GM19372 (cell line): Measurements from ENCODE around the gene PABPC3.

Experiments
- ATAC-seq: cut with Tn5 transposase; IDR thresholded peaks from one replicate; pipeline ENCODE4 v1.9.1; 2021; ENCODE audit warnings: mild to moderate bottlenecking, low read depth, moderate library complexity; ENCODE audit not compliant: unreplicated experiment

Gene PABPC3

GRCh38 chr13:25110956-25111584, 15.1 kb downstream of the PABPC3 start:
- ATAC-seq: no peak

GRCh38 chr13:25111585-25111956, 15.6 kb downstream of the PABPC3 start:
- no peak for ATAC-seq

GRCh38 chr13:25112695-25113255, 16.8 kb downstream of the PABPC3 start:
- no peak for ATAC-seq

GRCh38 chr13:25114220-25114619, 18.3 kb downstream of the PABPC3 start:
- peak; percentile 77 for ATAC-seq

GRCh38 chr13:25116044-25116443, 20.1 kb downstream of the PABPC3 start:
- ATAC-seq: no peak

GRCh38 chr13:25117312-25117711, 21.4 kb downstream of the PABPC3 start:
- ATAC-seq: no peak

GRCh38 chr13:25118378-25118905, 22.5 kb downstream of the PABPC3 start:
- ATAC-seq: no peak

GRCh38 chr13:25130944-25131343, 35.0 kb downstream of the PABPC3 start:
- no peak for ATAC-seq

- no peak for ATAC-seq
These were observed 36.0 kb downstream of the PABPC3 start for GRCh38 chr13:25131881-25132420.

GRCh38 chr13:25132751-25133390, 36.9 kb downstream of the PABPC3 start:
- ATAC-seq: no peak

- ATAC-seq: no peak
These were observed 40.0 kb downstream of the PABPC3 start for GRCh38 chr13:25135896-25136295.

- ATAC-seq: no peak
These were observed 41.2 kb downstream of the PABPC3 start for GRCh38 chr13:25136880-25137787.

- ATAC-seq: no peak
These were observed 41.8 kb downstream of the PABPC3 start for GRCh38 chr13:25137788-25138115.

GRCh38 chr13:25141042-25141441, 45.1 kb downstream of the PABPC3 start:
- no peak for ATAC-seq

GRCh38 chr13:25143706-25144105, 47.8 kb downstream of the PABPC3 start:
- ATAC-seq: no peak

- no peak for ATAC-seq
These were observed 51.9 kb downstream of the PABPC3 start for GRCh38 chr13:25147638-25148401.

- no peak for ATAC-seq
These were observed 52.5 kb downstream of the PABPC3 start for GRCh38 chr13:25148402-25148771.
